Neural crest cell (in vitro differentiated cells): Measurements from ENCODE around the gene CDK14. TPM values are rescaled to one million over a fixed set of nuclear protein-coding genes. Genes with fewer than 3 reads are reported as not detected.

Source experiments
- DNase-seq: peaks from one replicate; pipeline ENCODE4 v3.0.0; 2021; ENCODE audit warnings: low read depth, mixed read lengths, low spot score
- H3K27ac Mint-ChIP-seq: one replicate; pipeline ENCODE4 v1.8.0; 2021; ENCODE audit warnings: mild to moderate bottlenecking, mixed read lengths; ENCODE audit not compliant: unreplicated experiment
- H3K27me3 Mint-ChIP-seq: 2 replicates; pipeline ENCODE4 v1.8.0; 2021; ENCODE audit warnings: low read depth, mild to moderate bottlenecking, mixed read lengths
- H3K36me3 Mint-ChIP-seq: 2 replicates; pipeline ENCODE4 v1.8.0; 2021; ENCODE audit warnings: low read depth, mild to moderate bottlenecking, mixed read lengths
- H3K4me1 Mint-ChIP-seq: 2 replicates; pipeline ENCODE4 v1.8.0; 2021; ENCODE audit warnings: mixed read lengths
- H3K4me3 Mint-ChIP-seq: one replicate; pipeline ENCODE4 v1.8.0; 2021; ENCODE audit warnings: mild to moderate bottlenecking, mixed read lengths
- H3K9me3 Mint-ChIP-seq: 2 replicates; pipeline ENCODE4 v1.8.0; 2021; ENCODE audit warnings: mixed read lengths
- long read RNA-seq: library from polyadenylated mRNA; unstranded; transcript quantifications from one replicate; pipeline ENCODE4 v2.0.0, GENCODE V29; 2020
- total RNA-seq: library from RNA; stranded (reverse); gene quantifications from 2 replicates; pipeline ENCODE4 v1.2.1, GENCODE V29; 2021
- TF ChIP-seq, protein P1 (sequence below): fragments of 200-600 bp; sonication (generic); conservative IDR thresholded peaks from 2 replicates; pipeline ENCODE4 v1.5.0; 2021; ENCODE audit warnings: antibody characterized with exemption, mild to moderate bottlenecking

The CDK14 gene
- 42.2 and 49.6 TPM in 2 replicates for total RNA-seq
- long read RNA-seq, full-length matches to known transcripts: 6 of 13 reads
- long read RNA-seq, partial matches to known transcripts: 0 of 13 reads
- long read RNA-seq, other reads (novel, unspliced or antisense): 7 of 13 reads

DNA sequence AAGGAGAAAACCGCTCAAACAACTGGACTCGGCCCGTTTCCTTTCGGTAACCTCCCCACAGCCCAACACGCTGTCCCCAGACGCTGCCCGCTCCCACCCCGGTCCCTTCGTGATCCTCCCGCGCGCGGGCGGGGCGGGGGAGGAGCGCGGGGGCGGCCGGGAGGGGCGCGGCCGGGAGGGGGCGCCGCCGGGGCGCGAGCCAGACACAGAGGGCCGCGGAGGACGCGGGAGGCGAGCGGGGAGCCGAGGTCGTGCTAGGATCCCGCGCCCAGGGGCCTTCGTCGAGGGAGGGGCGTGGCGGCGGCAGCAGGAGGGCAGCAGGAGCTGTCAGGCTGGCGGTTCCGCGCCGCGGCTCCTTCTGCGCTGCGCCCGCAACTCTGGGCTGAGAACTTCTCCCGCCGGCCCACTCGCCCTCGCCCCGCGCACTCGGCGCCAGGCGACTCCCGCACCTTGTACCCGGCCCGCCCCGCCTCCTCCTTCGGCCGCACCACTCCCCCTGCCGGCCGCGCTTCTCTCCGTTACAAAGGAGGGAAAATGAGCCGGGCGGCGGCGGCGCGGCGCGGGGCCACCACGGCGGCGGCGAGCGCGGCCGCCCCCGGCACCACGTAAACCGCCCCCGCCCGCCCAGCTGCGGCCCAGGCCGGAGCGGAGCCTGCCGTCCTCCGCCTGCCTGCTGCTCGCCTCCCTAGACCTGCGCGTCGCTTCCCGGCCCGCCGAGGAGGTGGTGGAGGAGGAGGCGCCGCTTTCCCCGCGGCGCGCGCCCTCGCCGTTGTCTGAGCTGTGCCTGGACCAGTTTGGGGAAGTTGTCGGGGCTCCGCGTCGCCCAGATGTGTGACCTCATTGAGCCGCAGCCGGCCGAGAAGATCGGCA, at the start of gene CDK14:
Gene CDK14, plus strand, starts transcription at position 521 of the 870 bp plus-strand sequence. Its CDS starts 307 bp downstream, at position 828.
- TF ChIP-seq, protein P1, sequence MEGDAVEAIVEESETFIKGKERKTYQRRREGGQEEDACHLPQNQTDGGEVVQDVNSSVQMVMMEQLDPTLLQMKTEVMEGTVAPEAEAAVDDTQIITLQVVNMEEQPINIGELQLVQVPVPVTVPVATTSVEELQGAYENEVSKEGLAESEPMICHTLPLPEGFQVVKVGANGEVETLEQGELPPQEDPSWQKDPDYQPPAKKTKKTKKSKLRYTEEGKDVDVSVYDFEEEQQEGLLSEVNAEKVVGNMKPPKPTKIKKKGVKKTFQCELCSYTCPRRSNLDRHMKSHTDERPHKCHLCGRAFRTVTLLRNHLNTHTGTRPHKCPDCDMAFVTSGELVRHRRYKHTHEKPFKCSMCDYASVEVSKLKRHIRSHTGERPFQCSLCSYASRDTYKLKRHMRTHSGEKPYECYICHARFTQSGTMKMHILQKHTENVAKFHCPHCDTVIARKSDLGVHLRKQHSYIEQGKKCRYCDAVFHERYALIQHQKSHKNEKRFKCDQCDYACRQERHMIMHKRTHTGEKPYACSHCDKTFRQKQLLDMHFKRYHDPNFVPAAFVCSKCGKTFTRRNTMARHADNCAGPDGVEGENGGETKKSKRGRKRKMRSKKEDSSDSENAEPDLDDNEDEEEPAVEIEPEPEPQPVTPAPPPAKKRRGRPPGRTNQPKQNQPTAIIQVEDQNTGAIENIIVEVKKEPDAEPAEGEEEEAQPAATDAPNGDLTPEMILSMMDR: peak; percentile 63
- Mint-ChIP-seq H3K27me3 (no peaks in the 10 kb centered on the region), H3K27ac (peak within 1 kb of the TSS; percentile 94), H3K36me3 (no peaks in the 10 kb centered on the region), H3K4me1 (peaks cover 37% of the 10 kb centered on the region), H3K9me3 (no peaks in the 10 kb centered on the region), H3K4me3 (peak within 1 kb of the TSS; percentile 98)
- DNase-seq: peak; percentile 77

DNA sequence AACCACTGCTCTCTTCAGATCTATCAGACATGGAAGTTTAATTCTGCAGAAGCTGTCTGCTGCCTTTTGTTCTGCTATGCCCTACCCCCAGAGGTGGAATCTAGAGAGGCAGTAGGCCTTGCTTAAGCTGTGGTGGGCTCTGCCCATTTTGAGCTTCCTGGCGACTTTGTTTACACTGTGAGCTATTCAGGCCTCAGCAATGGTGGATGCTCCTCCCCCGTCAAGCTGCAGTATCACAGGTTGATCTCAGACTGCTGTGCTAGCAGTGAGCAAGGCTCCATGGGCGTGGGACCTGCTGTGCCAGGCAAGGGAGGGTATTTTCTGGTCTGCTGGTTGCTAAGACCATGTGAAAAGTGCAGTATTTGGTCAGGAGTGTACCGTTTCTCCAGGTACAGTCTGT, 45.1 kb upstream of the CDK14 start:
- Mint-ChIP-seq H3K9me3 (peaks cover 10% of the 10 kb centered on the region), H3K36me3 (no peaks in the 10 kb centered on the region), H3K4me1 (no peaks in the 10 kb centered on the region), H3K27me3 (no peaks in the 10 kb centered on the region), H3K4me3 (no peak overlapping the region), H3K27ac (no peak overlapping the region)
- TF ChIP-seq, protein P1: no peak
- DNase-seq: no peak

DNA sequence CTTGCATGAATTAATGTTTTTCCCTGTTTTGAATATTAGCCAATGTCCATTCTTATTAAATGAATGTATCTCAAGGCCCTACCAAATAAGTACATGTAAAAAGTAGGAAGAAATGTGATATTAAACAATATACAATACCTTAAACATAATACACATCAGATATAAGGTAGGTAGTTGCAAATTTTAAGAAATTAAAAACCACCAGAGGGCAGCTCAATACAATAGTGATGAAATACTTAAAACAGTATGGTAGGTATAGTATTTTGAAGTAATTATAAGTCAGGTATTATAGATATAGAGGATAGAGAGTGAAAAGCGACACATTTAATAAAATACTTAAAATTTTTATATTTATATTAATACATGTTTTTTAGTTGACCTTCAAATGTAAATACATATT, 43.6 kb upstream of the CDK14 start:
- Mint-ChIP-seq H3K4me1 (no peaks in the 10 kb centered on the region), H3K27ac (no peak overlapping the region), H3K4me3 (no peak overlapping the region), H3K27me3 (no peaks in the 10 kb centered on the region), H3K36me3 (no peaks in the 10 kb centered on the region), H3K9me3 (peaks cover 14% of the 10 kb centered on the region)
- DNase-seq: no peak
- TF ChIP-seq, protein P1: peak; percentile 59

DNA sequence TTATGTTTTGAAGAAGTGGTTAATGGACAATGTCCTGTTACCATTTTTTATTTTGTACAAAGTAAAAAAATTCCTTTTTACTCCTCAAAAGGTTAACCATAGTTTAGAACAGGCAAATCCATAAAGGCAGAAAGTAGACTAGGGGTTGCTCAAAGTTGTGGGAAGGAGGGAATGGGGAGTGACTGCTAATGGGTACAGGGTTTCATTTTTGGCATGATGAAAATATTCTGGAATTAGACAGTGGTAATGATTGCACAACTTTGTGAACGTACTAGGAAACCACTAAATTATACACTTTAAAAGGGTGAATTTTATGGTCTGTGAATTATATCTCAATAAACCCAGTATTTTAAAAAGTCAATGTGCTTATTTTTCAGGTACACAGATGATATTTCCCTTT, 35.4 kb upstream of the CDK14 start:
- Mint-ChIP-seq H3K9me3 (peaks cover 8% of the 10 kb centered on the region), H3K27me3 (no peaks in the 10 kb centered on the region), H3K36me3 (no peaks in the 10 kb centered on the region), H3K4me1 (no peaks in the 10 kb centered on the region), H3K4me3 (no peak overlapping the region), H3K27ac (no peak overlapping the region)
- no peak for DNase-seq
- TF ChIP-seq, protein P1: no peak

DNA sequence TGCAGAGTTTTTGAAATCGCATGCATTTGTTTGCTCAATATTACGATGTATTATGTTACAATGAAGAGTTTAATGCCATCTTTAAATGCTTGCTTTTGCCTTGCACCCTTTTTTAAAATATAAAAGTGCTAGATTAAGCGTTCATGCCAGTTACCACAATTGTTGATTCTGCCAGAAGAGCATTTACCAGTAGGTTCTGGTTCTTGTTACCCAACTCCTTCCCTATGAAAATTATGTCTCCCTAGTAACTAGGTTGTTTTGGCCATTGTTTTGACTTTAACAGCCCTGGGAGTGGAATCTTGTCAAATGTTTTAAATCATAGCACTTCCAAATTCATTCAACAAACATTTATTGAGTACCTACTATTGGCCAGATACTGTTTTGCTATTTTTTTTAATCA, 32.8 kb upstream of the CDK14 start:
- Mint-ChIP-seq H3K27me3 (no peaks in the 10 kb centered on the region), H3K9me3 (peaks cover 3% of the 10 kb centered on the region), H3K4me1 (no peaks in the 10 kb centered on the region), H3K27ac (no peak overlapping the region), H3K36me3 (no peaks in the 10 kb centered on the region), H3K4me3 (no peak overlapping the region)
- TF ChIP-seq, protein P1: no peak
- no peak for DNase-seq
